Tibial artery (tissue), 4 donors: Measurements from ENCODE around the gene FAR2.

Source experiments
- DNase-seq, 2 donors: peaks; one replicate each; pipeline ENCODE4 v3.0.0-alpha.2; 2019
- H3K27ac ChIP-seq, 2 donors: fragments of 200-600 bp; sonication (generic) in 1 of 2; 1 replicate in 1 of 2; 2 replicates in 1 of 2; pipeline ENCODE4 v1.5.1; 2018 to 2019; ENCODE audit warnings: mild to moderate bottlenecking in 1 of 2
- H3K27me3 ChIP-seq, 2 donors: fragments of 200-600 bp; sonication (generic) in 1 of 2; one replicate each; pipeline versions ENCODE4 v1.5.1 to v1.6.0; 2016 to 2019
- H3K36me3 ChIP-seq, 3 donors: fragments of 200-600 bp; sonication (generic) in 2 of 3; one replicate each; pipeline ENCODE4 v1.5.1; 2016 to 2019; ENCODE audit warnings: mild to moderate bottlenecking in 2 of 3
- H3K4me1 ChIP-seq, 4 donors: fragments of 200-600 bp; sonication (generic) in 2 of 4; 1 replicate in 3 of 4; 2 replicates in 1 of 4; pipeline ENCODE4 v1.5.1; 2016 to 2019
- H3K4me3 ChIP-seq, 2 donors: fragments of 200-600 bp; sonication (generic) in 1 of 2; 1 replicate in 1 of 2; 2 replicates in 1 of 2; pipeline ENCODE4 v1.5.1; 2018 to 2019; ENCODE audit warnings: mild to moderate bottlenecking in 2 of 2
- H3K9me3 ChIP-seq, 3 donors: fragments of 200-600 bp; sonication (generic) in 1 of 3; one replicate each; pipeline ENCODE4 v1.5.1; 2016 to 2019
- intact Hi-C: fragments of 100-400 bp; cut with DNase I; formaldehyde crosslinking; loops from one replicate; pipeline ENCODE4 v1.15.0; 2023; ENCODE audit warnings: low total_unique reads
- TF ChIP-seq, protein P1 (sequence below), 2 experiments: fragments of 200-600 bp in 1 of 2; fragments of 450-650 bp in 1 of 2; IDR thresholded peaks; one replicate each; pipeline ENCODE4 v1.5.1; 2017 to 2019; ENCODE audit warnings: antibody characterized with exemption in 2 of 2, mild to moderate bottlenecking in 1 of 2, moderate library complexity in 1 of 2

Gene FAR2

GRCh38 chr12:29281371-29282005 lies 132.4 kb downstream of the FAR2 start:
- no peak for DNase-seq
- Histone ChIP-seq H3K9me3 (no peaks in the 10 kb centered on the region), H3K27ac (no peak overlapping the region), H3K4me3 (no peak overlapping the region), H3K27me3 (no peaks in the 10 kb centered on the region), H3K4me1 (no peaks in the 10 kb centered on the region), H3K36me3 (no peaks in the 10 kb centered on the region)
- TF ChIP-seq, protein P1, sequence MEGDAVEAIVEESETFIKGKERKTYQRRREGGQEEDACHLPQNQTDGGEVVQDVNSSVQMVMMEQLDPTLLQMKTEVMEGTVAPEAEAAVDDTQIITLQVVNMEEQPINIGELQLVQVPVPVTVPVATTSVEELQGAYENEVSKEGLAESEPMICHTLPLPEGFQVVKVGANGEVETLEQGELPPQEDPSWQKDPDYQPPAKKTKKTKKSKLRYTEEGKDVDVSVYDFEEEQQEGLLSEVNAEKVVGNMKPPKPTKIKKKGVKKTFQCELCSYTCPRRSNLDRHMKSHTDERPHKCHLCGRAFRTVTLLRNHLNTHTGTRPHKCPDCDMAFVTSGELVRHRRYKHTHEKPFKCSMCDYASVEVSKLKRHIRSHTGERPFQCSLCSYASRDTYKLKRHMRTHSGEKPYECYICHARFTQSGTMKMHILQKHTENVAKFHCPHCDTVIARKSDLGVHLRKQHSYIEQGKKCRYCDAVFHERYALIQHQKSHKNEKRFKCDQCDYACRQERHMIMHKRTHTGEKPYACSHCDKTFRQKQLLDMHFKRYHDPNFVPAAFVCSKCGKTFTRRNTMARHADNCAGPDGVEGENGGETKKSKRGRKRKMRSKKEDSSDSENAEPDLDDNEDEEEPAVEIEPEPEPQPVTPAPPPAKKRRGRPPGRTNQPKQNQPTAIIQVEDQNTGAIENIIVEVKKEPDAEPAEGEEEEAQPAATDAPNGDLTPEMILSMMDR (IDR thresholded peaks at IDR 0.05): no peak
- intact Hi-C loops: no loop called here

DNA sequence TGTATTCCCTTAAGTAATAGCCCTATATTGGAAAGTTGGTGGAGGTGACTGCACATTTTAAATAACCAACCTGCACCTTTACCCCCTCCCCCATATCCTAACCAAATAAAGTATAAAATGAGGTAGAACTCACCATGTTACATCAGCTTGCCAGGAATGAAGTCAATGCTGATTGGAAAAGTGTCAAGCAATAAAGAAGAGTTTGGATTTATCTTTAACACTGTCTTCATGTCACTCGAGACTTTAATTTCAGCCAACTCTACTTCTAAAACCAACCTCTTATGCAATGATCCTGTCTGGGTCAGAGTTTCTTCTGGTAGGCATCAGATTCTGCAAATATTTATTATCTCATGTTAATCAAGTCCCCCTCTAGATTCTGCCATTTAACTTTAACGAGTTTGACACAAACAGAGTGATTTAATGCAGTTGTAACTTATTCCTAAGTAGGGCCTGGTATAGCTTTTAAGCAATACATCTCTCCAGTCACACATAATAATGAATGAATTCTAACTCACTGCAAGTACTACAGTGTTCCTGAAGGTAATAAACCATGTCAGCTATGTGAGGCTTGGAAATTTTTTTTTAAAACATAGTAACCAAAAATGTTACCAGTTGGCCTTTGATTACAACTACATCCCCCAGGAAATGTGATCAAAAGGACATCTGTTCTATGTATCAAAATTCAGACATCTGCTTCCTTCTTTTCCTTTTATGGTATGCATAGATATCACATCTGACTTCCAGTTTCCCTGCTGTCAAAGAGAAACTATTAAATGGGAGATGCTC lies 133.1 kb downstream of the FAR2 start:
- Histone ChIP-seq H3K4me1 (no peaks in the 10 kb centered on the region), H3K9me3 (no peaks in the 10 kb centered on the region), H3K4me3 (no peak overlapping the region), H3K36me3 (no peaks in the 10 kb centered on the region), H3K27ac (no peak overlapping the region), H3K27me3 (no peaks in the 10 kb centered on the region)
- no peak for DNase-seq
- intact Hi-C loops: no loop called here
- TF ChIP-seq, protein P1 (IDR thresholded peaks at IDR 0.05): no peak

DNA sequence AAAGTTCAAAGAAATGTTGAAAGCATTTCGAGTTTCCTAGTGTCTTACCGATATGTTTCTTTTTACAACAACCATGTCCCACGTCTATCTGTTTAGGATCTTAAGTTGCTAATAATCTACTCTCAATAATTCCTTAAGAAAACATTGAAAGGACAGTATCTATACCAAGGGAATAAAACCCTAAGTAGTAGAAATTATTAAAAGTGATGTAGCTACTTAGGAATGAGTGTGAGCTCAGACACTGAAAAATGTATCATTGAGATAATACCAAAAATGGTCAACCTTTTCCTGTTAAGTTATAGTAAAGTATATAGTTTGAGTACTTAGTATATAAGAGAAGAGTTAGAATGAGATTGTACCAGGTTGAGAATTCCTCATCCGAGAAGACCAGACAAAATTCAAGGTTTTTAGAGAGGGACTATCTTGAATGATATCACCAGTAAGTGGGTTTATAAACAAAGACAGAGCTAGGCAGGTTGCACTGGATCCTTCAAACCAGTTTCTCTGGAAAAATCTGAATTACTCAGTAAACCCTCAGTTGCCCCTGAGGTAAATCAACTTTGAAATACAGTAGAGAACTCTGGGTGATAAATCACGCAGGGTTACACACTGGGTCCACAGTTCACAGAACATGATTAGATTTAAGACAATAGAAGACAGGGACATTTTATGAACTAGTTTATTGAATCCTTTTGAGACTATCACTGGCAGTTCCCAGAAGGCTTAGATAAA lies 135.1 kb downstream of the FAR2 start:
- Histone ChIP-seq H3K4me1 (no peaks in the 10 kb centered on the region), H3K4me3 (no peak overlapping the region), H3K27me3 (no peaks in the 10 kb centered on the region), H3K36me3 (no peaks in the 10 kb centered on the region), H3K27ac (no peak overlapping the region), H3K9me3 (no peaks in the 10 kb centered on the region)
- no peak for DNase-seq
- TF ChIP-seq, protein P1 (IDR thresholded peaks at IDR 0.05): no peak
- intact Hi-C loops: no loop called here

DNA sequence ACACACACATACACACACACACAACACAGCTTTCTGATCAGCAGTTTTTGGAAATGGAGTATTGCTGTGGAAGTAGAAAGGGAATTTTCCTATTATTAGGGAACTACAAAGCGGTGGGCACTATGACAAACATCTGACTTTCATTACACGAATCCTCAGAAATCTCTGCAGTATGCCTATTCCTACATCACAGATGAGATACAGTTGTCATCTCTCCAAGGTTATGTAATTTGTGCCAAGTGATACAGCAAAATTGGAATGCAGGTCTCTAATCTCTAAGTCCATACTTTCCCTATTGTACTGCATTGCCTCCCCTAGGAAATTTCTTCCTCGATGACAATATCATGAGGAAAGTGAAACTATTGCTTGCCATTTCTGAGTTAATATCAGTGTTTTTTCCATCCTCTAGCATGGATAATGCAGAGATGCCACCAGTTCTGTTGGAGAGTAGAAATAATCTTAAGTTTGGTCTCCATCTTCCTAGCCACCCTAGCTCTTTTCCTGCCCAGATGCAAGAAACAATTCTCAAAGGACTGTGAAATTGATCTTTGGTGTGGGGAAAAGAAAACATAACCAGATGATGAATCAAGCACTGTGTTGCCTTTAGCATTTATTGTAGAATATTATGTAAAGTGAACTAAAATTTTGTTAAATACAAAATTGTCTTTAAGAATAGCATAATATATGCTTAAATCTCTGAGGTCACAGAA lies 137.2 kb downstream of the FAR2 start:
- H3K27ac ChIP-seq: no peak overlapping the region
- intact Hi-C loops: no loop called here

GRCh38 chr12:29287622-29288021 lies 138.5 kb downstream of the FAR2 start:
- H3K4me1 ChIP-seq: no peaks in the 10 kb centered on the region
- no peak for DNase-seq
- peaks cover 0 to 4% (median 0%) of the 10 kb centered on the region in 3 donors for H3K36me3 ChIP-seq
- TF ChIP-seq, protein P1 (IDR thresholded peaks at IDR 0.05): no peak
- intact Hi-C loops: no loop called here
- H3K27me3 ChIP-seq: no peaks in the 10 kb centered on the region
- no peak overlapping the region for H3K27ac ChIP-seq
- no peaks in the 10 kb centered on the region for H3K9me3 ChIP-seq
- no peak overlapping the region for H3K4me3 ChIP-seq

More for the DNA sequence above, 137.2 kb downstream of the FAR2 start:
- no peaks in the 10 kb centered on the region for H3K27me3 ChIP-seq
- H3K9me3 ChIP-seq: no peaks in the 10 kb centered on the region
- TF ChIP-seq, protein P1 (IDR thresholded peaks at IDR 0.05): no peak
- no peaks in the 10 kb centered on the region for H3K4me1 ChIP-seq
- H3K4me3 ChIP-seq: no peak overlapping the region
- DNase-seq: no peak
- H3K36me3 ChIP-seq: peaks cover 0 to 4% (median 0%) of the 10 kb centered on the region in 3 donors
